GM21576 (cell line): ENCODE measurements around the gene TRAPPC3L.
"Not testable (repeated sequence)": the region's sequence is repeated elsewhere in the genome, so short reads cannot be mapped to it uniquely, and the experiment has no call there.

Experiments used
- ATAC-seq: cut with Tn5 transposase; IDR thresholded peaks from one replicate; pipeline ENCODE4 v1.9.1; 2021; ENCODE audit warnings: mild to moderate bottlenecking, moderate library complexity; ENCODE audit not compliant: unreplicated experiment

Gene TRAPPC3L

GRCh38 chr6:116515141-116515540 is 30.3 kb downstream of the TRAPPC3L start:
- ATAC-seq, result no peak

GRCh38 chr6:116514111-116514510 is 31.4 kb downstream of the TRAPPC3L start:
- no peak for ATAC-seq

- no peak for ATAC-seq
These were observed 32.1 kb downstream of the TRAPPC3L start for GRCh38 chr6:116513224-116513875.

GRCh38 chr6:116512734-116513133 is 32.8 kb downstream of the TRAPPC3L start:
- no peak for ATAC-seq

- ATAC-seq, result peak; percentile 93
These were observed 33.3 kb downstream of the TRAPPC3L start for GRCh38 chr6:116512111-116512559.

GRCh38 chr6:116511424-116512110 is 33.9 kb downstream of the TRAPPC3L start, which contains the start of gene CALHM5:
Gene CALHM5, plus strand, starts transcription at chr6:116511639. Its CDS starts 58 bp downstream, at chr6:116511697.
- no peak for ATAC-seq

- no peak for ATAC-seq
These were observed 37.0 kb downstream of the TRAPPC3L start for GRCh38 chr6:116508527-116508926.

GRCh38 chr6:116507324-116507723 is 38.2 kb downstream of the TRAPPC3L start:
- no peak for ATAC-seq

- no peak for ATAC-seq
These were observed 44.5 kb downstream of the TRAPPC3L start for GRCh38 chr6:116500969-116501433.

- no peak for ATAC-seq
These were observed 48.3 kb downstream of the TRAPPC3L start for GRCh38 chr6:116497113-116497676.

- ATAC-seq, result not testable (repeated sequence)
These were observed 50.3 kb downstream of the TRAPPC3L start for GRCh38 chr6:116495161-116495560.

GRCh38 chr6:116492331-116493067 is 53.0 kb downstream of the TRAPPC3L start:
- ATAC-seq, result no peak

- ATAC-seq, result no peak
These were observed 53.7 kb downstream of the TRAPPC3L start for GRCh38 chr6:116491610-116492330.

GRCh38 chr6:116485559-116486184 is 59.8 kb downstream of the TRAPPC3L start:
- ATAC-seq, result no peak

- ATAC-seq, result no peak
These were observed 61.9 kb downstream of the TRAPPC3L start for GRCh38 chr6:116483616-116484015.

- ATAC-seq, result no peak
These were observed 62.7 kb downstream of the TRAPPC3L start for GRCh38 chr6:116482780-116483179.

GRCh38 chr6:116476002-116476678 is 69.3 kb downstream of the TRAPPC3L start:
- ATAC-seq, result peak; percentile 100

- no peak for ATAC-seq
These were observed 70.3 kb downstream of the TRAPPC3L start for GRCh38 chr6:116475141-116475540.

- no peak for ATAC-seq
These were observed 72.8 kb downstream of the TRAPPC3L start for GRCh38 chr6:116472706-116473105.
